Endothelial cell of umbilical vein (primary cell): Measurements from ENCODE around the gene ZYX. TPM values are rescaled to one million over a fixed set of nuclear protein-coding genes. Genes with fewer than 3 reads are reported as not detected.

Experiments used
- BruUV-seq: library from RNA; stranded (reverse); fragments of 400-500 nt; replicated peaks from 2 replicates; lab custom pipeline; 2021; lab: Mats Ljungman, UMichigan
- CTCF ChIA-PET: fragments of 300-600, 350-600 bp; sonication (Branson Sonifier 250); formaldehyde crosslinking; loops from one replicate; lab custom pipeline; 2021; ENCODE audit warnings: antibody characterized with exemption, inconsistent platforms; lab: Charles Lee
- POLR2A ChIA-PET: fragments of 300-600, 350-600 bp; sonication (Branson Sonifier 250); formaldehyde crosslinking; loops from one replicate; lab custom pipeline; 2021; ENCODE audit warnings: antibody characterized with exemption, inconsistent platforms; lab: Charles Lee
- DNase-seq: peaks from one replicate; pipeline ENCODE4 v3.0.0-alpha.2; 2011; ENCODE audit warnings: low read depth, low spot score
- FAIRE-seq: peaks from 2 replicates; lab custom pipeline; 2011; peaks lifted over from hg19 to GRCh38; lab: Jason Lieb, UNC
- H2AFZ ChIP-seq: 2 replicates; pipeline ENCODE4 v1.6.0; 2012; ENCODE audit warnings: low read depth, low read length, control low read depth, inconsistent platforms
- H3K27ac ChIP-seq: 2 replicates; pipeline ENCODE4 v1.5.1; 2011; ENCODE audit warnings: low read depth, mild to moderate bottlenecking, control low read depth, low read length, moderate library complexity; ENCODE audit not compliant: insufficient read depth
- H3K27me3 ChIP-seq, 2 experiments: 2 replicates each; pipeline versions ENCODE4 v1.6.0 to v1.6.1; 2011; ENCODE audit warnings: low read length in 2 of 2, mixed read lengths in 1 of 2; ENCODE audit not compliant: control insufficient read depth in 2 of 2, insufficient read depth in 2 of 2
- H3K36me3 ChIP-seq, 2 experiments: 2 replicates in 1 of 2; 3 replicates in 1 of 2; pipeline ENCODE4 v1.5.1; 2011; ENCODE audit warnings: low read length in 2 of 2, mild to moderate bottlenecking in 1 of 2, moderate library complexity in 1 of 2; ENCODE audit not compliant: control insufficient read depth in 2 of 2, insufficient read depth in 2 of 2; ENCODE audit errors: extremely low read depth in 1 of 2
- H3K4me1 ChIP-seq: 3 replicates; pipeline ENCODE4 v1.5.1; 2011; ENCODE audit warnings: mild to moderate bottlenecking, low read length; ENCODE audit not compliant: control insufficient read depth, insufficient read depth; ENCODE audit errors: extremely low read depth
- H3K4me2 ChIP-seq: 2 replicates; pipeline ENCODE4 v1.6.1; 2011; ENCODE audit warnings: low read length, control low read depth, mixed read lengths; ENCODE audit not compliant: insufficient read depth
- H3K4me3 ChIP-seq, 3 experiments: fragments of 200-600 bp in 1 of 3; sonication (generic), shearing (Covaris generic) in 1 of 3; replicated peaks in 1 of 3; 2 replicates each; pipeline ENCODE4 v1.5.1; 2011 to 2016; ENCODE audit warnings: control low read depth in 3 of 3, low read length in 3 of 3, mild to moderate bottlenecking in 2 of 3, inconsistent platforms in 1 of 3, low read depth in 1 of 3, moderate library complexity in 1 of 3; ENCODE audit not compliant: insufficient read depth in 1 of 3
- H3K79me2 ChIP-seq: 2 replicates; pipeline ENCODE4 v1.6.0; 2012; ENCODE audit warnings: low read length, inconsistent platforms; ENCODE audit not compliant: control insufficient read depth, insufficient read depth
- H3K9ac ChIP-seq: replicated peaks from 2 replicates; pipeline ENCODE3; 2011; ENCODE audit warnings: low read length, control low read depth; ENCODE audit not compliant: insufficient read depth; ENCODE audit errors: extremely low read depth
- H3K9me1 ChIP-seq: replicated peaks from 3 replicates; pipeline ENCODE4 v1.6.0; 2011; ENCODE audit warnings: mild to moderate bottlenecking, low read length; ENCODE audit not compliant: control insufficient read depth, insufficient read depth; ENCODE audit errors: extremely low read depth
- H3K9me3 ChIP-seq: replicated peaks from 2 replicates; pipeline ENCODE4 v1.5.1; 2012; ENCODE audit warnings: low read length, inconsistent platforms; ENCODE audit not compliant: control insufficient read depth, insufficient read depth
- H4K20me1 ChIP-seq: replicated peaks from 2 replicates; pipeline ENCODE3; 2011; ENCODE audit warnings: mild to moderate bottlenecking, low read length; ENCODE audit not compliant: control insufficient read depth, insufficient read depth; ENCODE audit errors: extremely low read depth
- CTCF ChIP-seq, 2 donors: IDR thresholded peaks; 1 replicate in 1 of 2; 2 replicates in 1 of 2; pipeline ENCODE4 v1.5.1; 2011; ENCODE audit warnings: low read length in 2 of 2, mild to moderate bottlenecking in 2 of 2, moderate library complexity in 2 of 2, control low read depth in 1 of 2, inconsistent platforms in 1 of 2, low read depth in 1 of 2; ENCODE audit not compliant: insufficient read depth in 1 of 2; ENCODE audit errors: extremely low read depth in 1 of 2
- EZH2 ChIP-seq: IDR thresholded peaks from 2 replicates; pipeline ENCODE4 v1.6.1; 2012; ENCODE audit warnings: borderline replicate concordance, low read depth, mild to moderate bottlenecking, moderate library complexity, low read length, inconsistent platforms; ENCODE audit not compliant: severe bottlenecking
- FOS ChIP-seq: IDR thresholded peaks from 2 replicates; pipeline ENCODE4 v1.6.1; 2011; ENCODE audit warnings: mild to moderate bottlenecking, low read length, moderate library complexity, borderline replicate concordance; ENCODE audit not compliant: insufficient read depth
- GATA2 ChIP-seq: IDR thresholded peaks from 2 replicates; pipeline ENCODE4 v1.7.0; 2011; ENCODE audit warnings: low read depth, mild to moderate bottlenecking, moderate library complexity, mixed read lengths, low read length; ENCODE audit not compliant: insufficient read length, insufficient read depth
- JUN ChIP-seq: IDR thresholded peaks from 2 replicates; pipeline ENCODE4 v1.6.1; 2011; ENCODE audit warnings: borderline replicate concordance, low read depth; ENCODE audit not compliant: insufficient read length, insufficient read depth
- MAX ChIP-seq: IDR thresholded peaks from 2 replicates; pipeline ENCODE4 v1.6.1; 2011; ENCODE audit not compliant: insufficient read depth, insufficient read length
- MYC ChIP-seq: IDR thresholded peaks from one replicate; pipeline ENCODE4 v1.6.1; 2011; ENCODE audit warnings: mild to moderate bottlenecking, low read depth, low read length
- POLR2A ChIP-seq: IDR thresholded peaks from 2 replicates; pipeline ENCODE4 v1.6.1; 2012; ENCODE audit warnings: low read depth, mild to moderate bottlenecking, control low read depth, low read length
- POLR2AphosphoS5 ChIP-seq: IDR thresholded peaks from 2 replicates; pipeline ENCODE4 v1.6.1; 2012; ENCODE audit warnings: low read depth, mild to moderate bottlenecking, control low read depth, low read length, moderate library complexity; ENCODE audit not compliant: insufficient read depth
- dilution Hi-C: fragments of 300-500 bp; cut with MboI; formaldehyde crosslinking; loops from one replicate; pipeline ENCODE4 v1.15.0; 2019; ENCODE audit warnings: low sequenced_read_pairs; ENCODE audit not compliant: extremely low pct_ligation_motif_present
- intact Hi-C: fragments of 100-400 bp; cut with micrococcal nuclease; formaldehyde crosslinking; loops from one replicate; pipeline ENCODE4 v1.10.0; 2022
- polyA plus RNA-seq, 4 experiments: library from polyadenylated mRNA; depleted of rRNA in 3 of 4; stranded (reverse) in 3 of 4; unstranded in 1 of 4; fragments of >200 nt; gene quantifications; 2 replicates each; pipeline versions ENCODE4 v1.2.1 to v1.2.3, GENCODE V29; 2011 to 2012; ENCODE audit warnings: missing spikeins in 1 of 4
- total RNA-seq: library from RNA; stranded (reverse); gene quantifications from 2 replicates; pipeline ENCODE4 v1.2.3, GENCODE V29; 2021

The ZYX gene
- total and polyA plus RNA-seq, 2 donors (not counting 3 experiments of a cell fraction or from before 2014, with no cell fraction given) = 196 to 545 TPM

GRCh38 chr7:143361552-143362130 lies 19.5 kb upstream of the ZYX start:
- Histone ChIP-seq H2AFZ (peak overlapping the region; percentile 91), H4K20me1 (no peaks in the 10 kb centered on the region), H3K79me2 (no peaks in the 10 kb centered on the region), H3K9me3 (no peaks in the 10 kb centered on the region), H3K9ac (no peak overlapping the region), H3K4me1 (no peaks in the 10 kb centered on the region), H3K36me3 (no peaks in the 10 kb centered on the region), H3K9me1 (no peaks in the 10 kb centered on the region), H3K27ac (no peak overlapping the region), H3K4me2 (no peak overlapping the region), H3K27me3 (peaks cover 26 to 42% of the 10 kb centered on the region in 2 experiments), H3K4me3 (peak overlapping the region in 2 of 3 experiments; percentile 45 to 51)
- no TSS peak for BruUV-seq
- dilution Hi-C loops (no loop called here), intact Hi-C loops (loop anchor here (2.0 to 5.0 kb wide), 2 partner anchors 17 to 54 kb away; no protein-coding TSS in a partner anchor)
- CTCF ChIA-PET = no interaction called here
- FAIRE-seq (no peak), DNase-seq (no peak)
- TF ChIP-seq MAX (no peak), EZH2 (no peak), FOS (no peak), POLR2AphosphoS5 (no peak), JUN (no peak), MYC (no peak), GATA2 (no peak), POLR2A (no peak), CTCF (IDR thresholded peaks at IDR 0.05; ENCODE audit: extremely low read depth in 1 of 2, insufficient read depth in 1 of 2, low read depth in 1 of 2, low read length in 2 of 2) (no peak)
- POLR2A ChIA-PET = no interaction called here
